ENCODE data around the gene TTLL9.
"Not testable (repeated sequence)": the region's sequence is repeated elsewhere in the genome, so short reads cannot be mapped to it uniquely, and the experiment has no call there.

The TTLL9 gene

DNA sequence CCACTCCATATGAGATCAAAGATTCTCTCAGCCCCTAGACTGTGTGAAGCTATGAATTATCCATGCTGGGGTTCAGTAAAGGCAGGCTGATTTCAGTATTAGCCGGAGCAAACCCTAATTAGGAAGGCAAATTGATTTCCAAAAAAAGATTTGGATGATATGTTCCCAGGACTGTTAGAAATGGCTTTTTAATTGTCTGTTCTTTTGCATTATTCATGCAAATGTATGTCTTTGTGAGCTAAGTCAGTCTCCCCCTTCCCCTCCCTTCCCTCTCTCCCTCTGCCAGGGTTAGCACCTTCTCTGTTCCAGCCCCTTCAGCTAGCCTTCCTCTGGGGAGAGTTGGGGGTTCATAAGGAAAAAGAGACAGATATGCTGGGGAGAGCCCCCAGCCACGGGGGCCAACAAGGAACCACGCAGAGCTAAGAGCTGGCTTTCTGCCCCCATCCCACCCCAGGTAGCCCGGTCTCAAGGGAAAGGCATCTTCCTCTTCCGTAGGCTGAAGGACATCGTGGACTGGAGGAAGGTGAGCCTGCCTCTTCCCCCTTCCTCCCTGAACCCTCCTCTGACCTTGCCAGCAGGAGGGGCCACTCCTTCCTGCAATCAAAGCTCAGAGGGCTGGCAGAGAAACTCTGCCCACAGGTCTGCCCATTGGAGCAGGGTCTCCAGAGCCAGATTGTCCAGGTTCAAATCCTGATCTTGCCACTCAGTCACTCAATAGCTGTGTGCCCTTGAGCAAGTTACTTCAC is 49.1 kb downstream of the TTLL9 start:
- DNase-seq (ENCODE audit: low read depth), result no peak
- no peak overlapping the region for H3K4me3 ChIP-seq (ENCODE audit: low read depth, low read length)
- no peak for TF ChIP-seq POLR2A (IDR thresholded peaks at IDR 0.05; ENCODE audit: extremely low read depth, insufficient read length)
- no peak for TF ChIP-seq MYC (IDR thresholded peaks at IDR 0.05; ENCODE audit: low read depth, low read length)
- TF ChIP-seq, protein P1, sequence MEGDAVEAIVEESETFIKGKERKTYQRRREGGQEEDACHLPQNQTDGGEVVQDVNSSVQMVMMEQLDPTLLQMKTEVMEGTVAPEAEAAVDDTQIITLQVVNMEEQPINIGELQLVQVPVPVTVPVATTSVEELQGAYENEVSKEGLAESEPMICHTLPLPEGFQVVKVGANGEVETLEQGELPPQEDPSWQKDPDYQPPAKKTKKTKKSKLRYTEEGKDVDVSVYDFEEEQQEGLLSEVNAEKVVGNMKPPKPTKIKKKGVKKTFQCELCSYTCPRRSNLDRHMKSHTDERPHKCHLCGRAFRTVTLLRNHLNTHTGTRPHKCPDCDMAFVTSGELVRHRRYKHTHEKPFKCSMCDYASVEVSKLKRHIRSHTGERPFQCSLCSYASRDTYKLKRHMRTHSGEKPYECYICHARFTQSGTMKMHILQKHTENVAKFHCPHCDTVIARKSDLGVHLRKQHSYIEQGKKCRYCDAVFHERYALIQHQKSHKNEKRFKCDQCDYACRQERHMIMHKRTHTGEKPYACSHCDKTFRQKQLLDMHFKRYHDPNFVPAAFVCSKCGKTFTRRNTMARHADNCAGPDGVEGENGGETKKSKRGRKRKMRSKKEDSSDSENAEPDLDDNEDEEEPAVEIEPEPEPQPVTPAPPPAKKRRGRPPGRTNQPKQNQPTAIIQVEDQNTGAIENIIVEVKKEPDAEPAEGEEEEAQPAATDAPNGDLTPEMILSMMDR (IDR thresholded peaks at IDR 0.05; ENCODE audit: low read depth, low read length), result no peak
- TF ChIP-seq, protein P2, sequence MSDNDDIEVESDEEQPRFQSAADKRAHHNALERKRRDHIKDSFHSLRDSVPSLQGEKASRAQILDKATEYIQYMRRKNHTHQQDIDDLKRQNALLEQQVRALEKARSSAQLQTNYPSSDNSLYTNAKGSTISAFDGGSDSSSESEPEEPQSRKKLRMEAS (IDR thresholded peaks at IDR 0.05; ENCODE audit: low read depth, low read length), result no peak

DNA sequence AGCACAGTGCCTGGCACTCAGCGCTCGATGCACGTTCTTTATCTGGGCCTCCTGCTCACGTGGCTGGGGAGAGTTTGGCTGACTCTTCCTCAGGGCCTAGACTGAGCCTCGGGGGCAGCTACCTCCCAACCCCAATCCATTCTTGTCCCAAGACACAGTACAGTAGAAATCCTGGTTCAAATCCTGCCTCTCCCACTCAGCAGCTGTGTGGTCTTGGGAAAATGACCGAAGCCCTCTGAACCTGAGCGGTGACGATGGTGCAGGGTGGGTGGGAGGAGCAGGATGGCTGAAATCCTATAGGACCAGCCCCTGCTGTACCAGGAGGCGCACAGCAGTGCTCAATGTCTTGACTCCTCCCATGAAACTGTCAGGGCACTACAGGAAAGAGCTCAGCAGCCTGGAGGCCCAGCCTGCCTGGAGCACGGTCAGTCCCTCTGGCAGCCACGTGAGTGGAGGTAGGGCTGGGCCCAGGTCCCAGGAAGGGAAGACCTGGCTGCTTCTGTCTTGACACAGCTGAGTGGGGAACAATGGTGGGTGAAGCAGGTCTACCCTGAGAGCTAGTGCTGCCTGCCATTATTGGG is 49.9 kb downstream of the TTLL9 start:
- no peak for DNase-seq (ENCODE audit: low read depth)
- TF ChIP-seq, protein P2 (IDR thresholded peaks at IDR 0.05; ENCODE audit: low read depth, low read length), result no peak
- TF ChIP-seq POLR2A (IDR thresholded peaks at IDR 0.05; ENCODE audit: extremely low read depth, insufficient read length) (no peak), MYC (IDR thresholded peaks at IDR 0.05; ENCODE audit: low read depth, low read length) (no peak)
- TF ChIP-seq, protein P1 (IDR thresholded peaks at IDR 0.05; ENCODE audit: low read depth, low read length), result no peak
- no peak overlapping the region for H3K4me3 ChIP-seq (ENCODE audit: low read depth, low read length)

DNA sequence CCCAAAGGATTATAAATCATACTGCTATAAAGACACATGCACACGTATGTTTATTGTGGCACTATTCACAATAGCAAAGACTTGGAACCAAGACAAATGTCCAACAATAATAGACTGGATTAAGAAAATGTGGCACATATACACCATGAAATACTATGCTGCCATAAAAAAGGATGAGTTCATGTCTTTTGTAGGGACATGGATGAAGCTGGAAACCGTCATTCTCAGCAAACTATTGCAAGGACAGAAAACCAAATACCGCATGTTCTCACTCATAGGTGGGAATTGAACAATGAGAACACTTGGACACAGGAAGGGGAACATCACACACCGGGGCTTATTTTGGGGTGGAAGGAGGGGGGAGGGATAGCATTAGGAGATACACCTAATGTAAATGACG is 51.0 kb downstream of the TTLL9 start:
- not testable (repeated sequence) for H3K4me3 ChIP-seq (ENCODE audit: low read depth, low read length); DNase-seq (ENCODE audit: low read depth)

DNA sequence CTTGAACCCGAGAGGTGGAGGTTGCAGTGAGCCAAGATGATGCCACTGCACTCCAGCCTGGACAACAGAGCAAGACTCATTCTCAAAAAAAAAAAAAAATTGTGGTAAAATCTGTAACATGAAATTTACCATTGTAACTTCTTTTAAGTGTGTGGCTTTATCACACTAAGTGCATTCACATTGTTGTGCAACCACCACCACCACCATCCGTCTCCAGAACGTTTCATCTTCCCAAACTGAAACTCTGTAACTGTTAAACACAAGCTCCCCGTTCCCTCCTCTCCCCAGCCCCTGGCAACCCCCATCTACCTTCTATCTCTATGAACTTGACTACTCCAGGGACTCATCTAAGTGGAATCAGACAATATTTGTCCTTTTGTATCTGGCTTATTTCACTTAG is 51.7 kb downstream of the TTLL9 start:
- TF ChIP-seq POLR2A (IDR thresholded peaks at IDR 0.05; ENCODE audit: extremely low read depth, insufficient read length), result no peak
- TF ChIP-seq, protein P1 (IDR thresholded peaks at IDR 0.05; ENCODE audit: low read depth, low read length), result no peak
- TF ChIP-seq, protein P2 (IDR thresholded peaks at IDR 0.05; ENCODE audit: low read depth, low read length), result no peak
- no peak for TF ChIP-seq MYC (IDR thresholded peaks at IDR 0.05; ENCODE audit: low read depth, low read length)
- no peak overlapping the region for H3K4me3 ChIP-seq (ENCODE audit: low read depth, low read length)
- DNase-seq (ENCODE audit: low read depth), result peak; percentile 66

DNA sequence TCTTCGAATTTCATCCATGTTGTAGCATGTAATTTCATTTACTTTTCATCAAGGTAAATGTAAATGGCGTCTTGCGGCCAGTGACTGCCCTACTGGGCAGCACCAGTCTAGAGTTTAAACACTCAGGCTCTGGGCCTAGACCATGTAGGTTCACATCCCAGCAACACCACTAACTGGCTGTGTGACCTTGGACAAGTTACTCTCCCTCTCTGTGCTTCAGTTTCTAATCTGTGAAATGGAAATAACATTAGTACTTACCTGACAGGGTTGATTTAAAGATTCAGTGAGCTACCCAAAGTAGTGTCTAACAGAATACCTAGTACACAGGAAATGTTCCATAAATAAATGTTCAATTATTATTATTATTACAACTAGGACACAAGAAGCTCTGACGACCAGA is 52.2 kb downstream of the TTLL9 start:
- H3K4me3 ChIP-seq (ENCODE audit: low read depth, low read length), result no peak overlapping the region
- TF ChIP-seq POLR2A (IDR thresholded peaks at IDR 0.05; ENCODE audit: extremely low read depth, insufficient read length) (no peak), MYC (IDR thresholded peaks at IDR 0.05; ENCODE audit: low read depth, low read length) (no peak)
- TF ChIP-seq, protein P2 (IDR thresholded peaks at IDR 0.05; ENCODE audit: low read depth, low read length), result no peak
- TF ChIP-seq, protein P1 (IDR thresholded peaks at IDR 0.05; ENCODE audit: low read depth, low read length), result no peak
- DNase-seq (ENCODE audit: low read depth), result no peak

DNA sequence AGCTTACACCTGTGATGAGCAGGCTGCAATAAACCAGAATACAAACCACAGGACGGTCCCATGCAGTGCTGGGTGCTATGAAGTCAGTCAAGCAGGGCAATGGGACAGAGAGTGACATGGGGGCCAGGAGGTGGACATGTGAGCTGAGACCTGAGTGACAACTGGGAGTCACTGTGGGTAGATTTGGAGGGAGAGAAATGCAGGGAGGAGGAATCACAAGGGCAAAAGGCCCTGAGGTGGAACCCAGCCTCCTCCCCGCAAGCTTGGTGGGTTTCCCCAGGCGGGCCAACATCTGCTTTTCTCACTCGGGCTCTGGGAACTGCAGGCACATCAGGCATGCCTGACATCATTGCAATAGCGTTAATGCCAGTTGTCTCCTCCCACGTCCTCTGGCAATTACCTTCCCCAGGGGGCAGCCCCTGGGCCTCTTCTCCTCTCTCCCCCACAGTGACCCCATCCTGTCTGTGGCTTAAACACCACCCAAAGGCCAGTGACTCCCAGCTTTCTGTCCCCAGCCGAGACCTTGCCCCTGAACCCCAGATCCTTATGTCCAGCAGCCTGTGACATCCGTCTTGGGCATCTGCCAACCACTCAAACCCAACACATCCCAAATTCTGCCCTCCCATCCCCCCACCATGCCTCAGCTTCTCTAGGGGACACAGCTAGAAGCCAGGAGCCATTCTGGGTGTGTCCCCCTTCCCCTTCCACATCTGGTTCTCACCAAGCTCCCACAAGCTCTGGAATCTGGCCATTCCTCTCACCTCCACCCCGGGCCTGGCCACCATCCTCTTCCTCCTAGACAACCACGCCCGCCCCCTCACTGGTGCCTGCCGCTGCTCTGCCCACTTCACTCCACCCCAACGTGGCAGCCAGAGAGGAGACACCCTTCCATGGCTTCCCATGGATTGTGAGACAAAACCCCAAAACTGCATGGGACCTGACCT is 53.2 kb downstream of the TTLL9 start:
- TF ChIP-seq MYC (IDR thresholded peaks at IDR 0.05; ENCODE audit: low read depth, low read length) (peak; percentile 80), POLR2A (IDR thresholded peaks at IDR 0.05; ENCODE audit: extremely low read depth, insufficient read length) (no peak)
- TF ChIP-seq, protein P1 (IDR thresholded peaks at IDR 0.05; ENCODE audit: low read depth, low read length), result no peak
- DNase-seq (ENCODE audit: low read depth), result peak; percentile 89
- H3K4me3 ChIP-seq (ENCODE audit: low read depth, low read length), result no peak overlapping the region

All from NB4 (cell line).